CD4-positive, CD25-positive, alpha-beta regulatory T cell (primary cell): ENCODE results near the gene PLCB4. TPM values are rescaled to one million over a fixed set of nuclear protein-coding genes. Genes with fewer than 3 reads are reported as not detected.

Source experiments
- ATAC-seq, 2 donors: fragments of 150-1000 bp; cut with Tn5 transposase; one replicate each; pipeline ENCODE4 v1.10.0; 2021; ENCODE audit warnings: low read depth in 2 of 2, moderate number of reproducible peaks in 2 of 2, moderate library complexity in 1 of 2
- DNase-seq, 3 donors: peaks; one replicate each; pipeline versions ENCODE4 v3.0.0 to v3.0.0-alpha.2; 2012 to 2022; ENCODE audit warnings: mixed read lengths in 1 of 3
- H3K27ac ChIP-seq: one replicate; pipeline ENCODE4 v1.7.0; 2013; ENCODE audit warnings: mild to moderate bottlenecking, low read length; ENCODE audit not compliant: insufficient read depth, poor library complexity, severe bottlenecking
- H3K27me3 ChIP-seq: one replicate; pipeline ENCODE4 v1.7.0; 2013; ENCODE audit warnings: low read length; ENCODE audit not compliant: control insufficient read depth, insufficient read depth
- H3K36me3 ChIP-seq: one replicate; pipeline ENCODE4 v1.7.0; 2013; ENCODE audit warnings: mild to moderate bottlenecking, low read length, moderate library complexity; ENCODE audit not compliant: control insufficient read depth, insufficient read depth
- H3K4me1 ChIP-seq: 2 replicates; pipeline ENCODE4 v1.7.0; 2013; ENCODE audit warnings: mild to moderate bottlenecking, low read length; ENCODE audit not compliant: insufficient read depth, control insufficient read depth, poor library complexity, severe bottlenecking
- H3K4me3 ChIP-seq: one replicate; pipeline ENCODE4 v1.7.0; 2013; ENCODE audit warnings: low read depth, mild to moderate bottlenecking, low read length, moderate library complexity
- H3K9me3 ChIP-seq, 2 experiments: 1 replicate in 1 of 2; 2 replicates in 1 of 2; pipeline ENCODE4 v1.7.0; 2013; ENCODE audit warnings: low read length in 2 of 2, mild to moderate bottlenecking in 1 of 2, moderate library complexity in 1 of 2; ENCODE audit not compliant: control insufficient read depth in 2 of 2
- H3K27ac Mint-ChIP-seq, 3 donors: one replicate each; pipeline ENCODE4 v1.8.0; 2020 to 2022; ENCODE audit warnings: mild to moderate bottlenecking in 3 of 3, mixed read lengths in 3 of 3, moderate library complexity in 2 of 3
- H3K27me3 Mint-ChIP-seq: one replicate; pipeline ENCODE4 v1.8.0; 2022; ENCODE audit warnings: mild to moderate bottlenecking, mixed read lengths
- H3K36me3 Mint-ChIP-seq: one replicate; pipeline ENCODE4 v1.8.0; 2020; ENCODE audit warnings: mixed read lengths
- H3K4me1 Mint-ChIP-seq, 4 donors: one replicate each; pipeline ENCODE4 v1.8.0; 2020 to 2022; ENCODE audit warnings: mixed read lengths in 4 of 4, mild to moderate bottlenecking in 1 of 4
- H3K4me3 Mint-ChIP-seq, 4 donors: one replicate each; pipeline ENCODE4 v1.8.0; 2020 to 2022; ENCODE audit warnings: mild to moderate bottlenecking in 4 of 4, mixed read lengths in 4 of 4, moderate library complexity in 3 of 4
- H3K9me3 Mint-ChIP-seq, 7 donors: one replicate each; pipeline ENCODE4 v1.8.0; 2020 to 2022; ENCODE audit warnings: mixed read lengths in 7 of 7, mild to moderate bottlenecking in 3 of 7, moderate library complexity in 2 of 7
- polyA plus RNA-seq, 4 donors: library from polyadenylated mRNA; unstranded; fragments of 300-500 nt; fragmentation: Illumina TruSeq; gene quantifications; one replicate each; pipeline ENCODE4 v1.2.3, GENCODE V29; 2021
- total RNA-seq: library from RNA; stranded (reverse); gene quantifications from one replicate; pipeline ENCODE4 v1.2.3, GENCODE V29; 2022

The PLCB4 gene
- total and polyA plus RNA-seq, 5 donors from 2014 or later: 0.94 TPM; not detected in 4

GRCh38 chr20:9261781-9262180 is 192.9 kb downstream of the PLCB4 start:
- no peak for ATAC-seq
- H3K36me3 ChIP-seq: no peaks in the 10 kb centered on the region
- peaks cover 0 to 7% (median 2%) of the 10 kb centered on the region in 7 donors for H3K9me3 Mint-ChIP-seq

DNA sequence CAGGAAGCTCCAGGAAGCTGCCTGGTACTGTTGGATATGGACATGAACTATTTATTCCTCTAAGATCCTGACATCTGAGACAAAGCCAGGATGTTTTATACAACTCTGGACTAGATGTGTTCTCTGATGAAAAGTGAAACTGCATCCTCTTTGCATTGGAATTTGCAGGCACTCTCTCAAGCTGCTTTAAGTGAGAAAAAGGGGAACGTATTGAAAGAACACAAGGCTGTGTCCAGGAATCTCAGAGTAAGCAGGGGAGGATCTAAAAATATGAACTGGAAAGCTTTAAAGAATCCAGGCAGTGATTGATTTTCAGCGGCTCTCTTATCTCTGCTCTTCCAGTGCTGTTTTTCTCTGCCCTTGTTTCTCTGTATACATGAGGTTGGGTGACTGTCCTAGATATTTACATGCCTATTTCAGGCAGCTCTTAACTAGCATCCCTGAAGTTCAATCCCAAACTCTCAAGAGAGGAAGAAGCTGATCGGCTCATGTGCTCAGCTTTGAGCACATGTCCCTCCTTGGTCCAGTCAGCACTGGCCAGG is 193.8 kb downstream of the PLCB4 start:
- no peak overlapping the region for H3K4me3 Mint-ChIP-seq
- no peaks in the 10 kb centered on the region for H3K27me3 Mint-ChIP-seq
- H3K4me3 ChIP-seq: no peak overlapping the region
- no peak overlapping the region for H3K27ac Mint-ChIP-seq
- no peak overlapping the region for H3K27ac ChIP-seq
- no peaks in the 10 kb centered on the region for H3K9me3 ChIP-seq
- H3K4me1 Mint-ChIP-seq: no peaks in the 10 kb centered on the region
- no peaks in the 10 kb centered on the region for H3K36me3 ChIP-seq
- H3K27me3 ChIP-seq: no peaks in the 10 kb centered on the region
- peaks cover 0 to 5% (median 4%) of the 10 kb centered on the region in 7 donors for H3K9me3 Mint-ChIP-seq
- H3K36me3 Mint-ChIP-seq: no peaks in the 10 kb centered on the region
- DNase-seq: no peak
- no peak for ATAC-seq
- no peaks in the 10 kb centered on the region for H3K4me1 ChIP-seq

More at GRCh38 chr20:9261781-9262180, 192.9 kb downstream of the PLCB4 start:
- no peak overlapping the region for H3K4me3 Mint-ChIP-seq
- H3K4me1 ChIP-seq: no peaks in the 10 kb centered on the region
- no peaks in the 10 kb centered on the region for H3K27me3 Mint-ChIP-seq
- no peak overlapping the region for H3K4me3 ChIP-seq
- no peak overlapping the region for H3K27ac Mint-ChIP-seq
- no peaks in the 10 kb centered on the region for H3K36me3 Mint-ChIP-seq
- H3K27ac ChIP-seq: no peak overlapping the region
- H3K4me1 Mint-ChIP-seq: no peaks in the 10 kb centered on the region
- no peaks in the 10 kb centered on the region for H3K9me3 ChIP-seq
- no peaks in the 10 kb centered on the region for H3K27me3 ChIP-seq
- no peak for DNase-seq

GRCh38 chr20:9269280-9269971 is 200.5 kb downstream of the PLCB4 start:
- no peaks in the 10 kb centered on the region for H3K27me3 Mint-ChIP-seq

DNA sequence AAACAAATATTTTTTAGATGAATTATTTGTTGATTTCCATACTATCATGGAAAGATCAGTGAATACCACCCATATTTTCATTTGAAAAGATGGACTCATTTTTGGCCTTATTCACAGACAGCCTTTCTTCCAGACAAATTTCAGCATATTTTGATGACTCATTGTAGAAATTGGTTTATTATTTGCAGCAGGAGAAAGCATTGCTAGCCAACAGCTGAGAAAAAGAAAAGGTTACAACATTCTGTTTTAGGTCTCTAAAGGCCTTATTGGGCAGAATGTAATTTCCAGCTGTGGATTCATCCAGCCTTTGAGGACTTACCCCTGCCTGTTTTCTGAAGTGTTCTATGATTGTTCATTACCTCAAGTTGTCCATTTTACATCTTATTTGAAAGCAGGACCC is 201.9 kb downstream of the PLCB4 start:
- no peaks in the 10 kb centered on the region for H3K4me1 ChIP-seq
- no peaks in the 10 kb centered on the region for H3K4me1 Mint-ChIP-seq
- H3K9me3 Mint-ChIP-seq: peaks cover 0 to 13% (median 2%) of the 10 kb centered on the region in 7 donors
- no peaks in the 10 kb centered on the region for H3K27me3 Mint-ChIP-seq
- H3K27me3 ChIP-seq: no peaks in the 10 kb centered on the region
- no peak overlapping the region for H3K27ac Mint-ChIP-seq
- H3K9me3 ChIP-seq: no peaks in the 10 kb centered on the region
- H3K36me3 ChIP-seq: no peaks in the 10 kb centered on the region
- no peak overlapping the region for H3K4me3 ChIP-seq
- ATAC-seq: no peak
- no peak for DNase-seq
- H3K27ac ChIP-seq: no peak overlapping the region
- no peak overlapping the region for H3K4me3 Mint-ChIP-seq
- no peaks in the 10 kb centered on the region for H3K36me3 Mint-ChIP-seq

More at GRCh38 chr20:9269280-9269971, 200.5 kb downstream of the PLCB4 start:
- ATAC-seq: no peak
- no peak for DNase-seq
- no peaks in the 10 kb centered on the region for H3K4me1 ChIP-seq
- no peaks in the 10 kb centered on the region for H3K36me3 ChIP-seq
- H3K27me3 ChIP-seq: no peaks in the 10 kb centered on the region
- no peak overlapping the region for H3K27ac Mint-ChIP-seq
- no peak overlapping the region for H3K27ac ChIP-seq
- H3K36me3 Mint-ChIP-seq: no peaks in the 10 kb centered on the region
- no peaks in the 10 kb centered on the region for H3K9me3 ChIP-seq
- H3K4me3 Mint-ChIP-seq: no peak overlapping the region
- no peaks in the 10 kb centered on the region for H3K4me1 Mint-ChIP-seq
- H3K9me3 Mint-ChIP-seq: peaks cover 0 to 13% (median 0%) of the 10 kb centered on the region in 7 donors
- no peak overlapping the region for H3K4me3 ChIP-seq

- Mint-ChIP-seq H3K27ac (no peak overlapping the region), H3K9me3 (peaks cover 0 to 13% (median 4%) of the 10 kb centered on the region in 7 donors), H3K4me3 (no peak overlapping the region), H3K36me3 (no peaks in the 10 kb centered on the region), H3K4me1 (no peaks in the 10 kb centered on the region), H3K27me3 (no peaks in the 10 kb centered on the region)
- Histone ChIP-seq H3K9me3 (no peaks in the 10 kb centered on the region), H3K4me3 (no peak overlapping the region), H3K27me3 (no peaks in the 10 kb centered on the region), H3K36me3 (no peaks in the 10 kb centered on the region), H3K4me1 (no peaks in the 10 kb centered on the region), H3K27ac (no peak overlapping the region)
- ATAC-seq: no peak
- no peak for DNase-seq
Measured at GRCh38 chr20:9276966-9277468, 208.1 kb downstream of the PLCB4 start.

- H3K27me3 Mint-ChIP-seq: no peaks in the 10 kb centered on the region
- no peak overlapping the region for H3K4me3 ChIP-seq
- H3K4me3 Mint-ChIP-seq: no peak overlapping the region
- H3K9me3 ChIP-seq: no peaks in the 10 kb centered on the region
- no peaks in the 10 kb centered on the region for H3K4me1 ChIP-seq
- H3K36me3 ChIP-seq: no peaks in the 10 kb centered on the region
- no peak overlapping the region for H3K27ac Mint-ChIP-seq
- ATAC-seq (no peak), DNase-seq (no peak)
- H3K4me1 Mint-ChIP-seq: no peaks in the 10 kb centered on the region
- peaks cover 2 to 17% (median 5%) of the 10 kb centered on the region in 7 donors for H3K9me3 Mint-ChIP-seq
- no peaks in the 10 kb centered on the region for H3K36me3 Mint-ChIP-seq
- H3K27ac ChIP-seq: no peak overlapping the region
- no peaks in the 10 kb centered on the region for H3K27me3 ChIP-seq
Measured at GRCh38 chr20:9279918-9280401, 211.1 kb downstream of the PLCB4 start.

GRCh38 chr20:9280666-9281065 is 211.8 kb downstream of the PLCB4 start:
- H3K9me3 Mint-ChIP-seq: peaks cover 2 to 17% (median 5%) of the 10 kb centered on the region in 7 donors
- H3K4me1 ChIP-seq: no peaks in the 10 kb centered on the region
- no peak overlapping the region for H3K4me3 ChIP-seq
- no peaks in the 10 kb centered on the region for H3K4me1 Mint-ChIP-seq
- H3K27me3 ChIP-seq: no peaks in the 10 kb centered on the region
- no peak overlapping the region for H3K4me3 Mint-ChIP-seq
- H3K36me3 ChIP-seq: no peaks in the 10 kb centered on the region
- H3K9me3 ChIP-seq: no peaks in the 10 kb centered on the region
- H3K27ac ChIP-seq: no peak overlapping the region
- DNase-seq (no peak), ATAC-seq (no peak)
- no peak overlapping the region for H3K27ac Mint-ChIP-seq
- H3K27me3 Mint-ChIP-seq: no peaks in the 10 kb centered on the region
- no peaks in the 10 kb centered on the region for H3K36me3 Mint-ChIP-seq
